Fibroblast of pulmonary artery (primary cell): ENCODE measurements around the gene MBP.

Experiments
- DNase-seq: peaks from one replicate; pipeline ENCODE4 v3.0.0-alpha.2; 2010; ENCODE audit warnings: low read depth
- H3K4me3 ChIP-seq: replicated peaks from 2 replicates; pipeline ENCODE4 v1.5.1; 2011; ENCODE audit warnings: low read depth, mild to moderate bottlenecking, control low read depth, low read length, moderate library complexity
- TF ChIP-seq, protein P1 (sequence below): IDR thresholded peaks from 2 replicates; pipeline ENCODE4 v1.5.1; 2011; ENCODE audit warnings: mild to moderate bottlenecking, control low read depth, low read length, inconsistent platforms; ENCODE audit errors: missing control alignments

The MBP gene

GRCh38 chr18:77168811-77169311 is 36.3 kb upstream of the MBP start:
- no peak overlapping the region for H3K4me3 ChIP-seq
- TF ChIP-seq, protein P1, sequence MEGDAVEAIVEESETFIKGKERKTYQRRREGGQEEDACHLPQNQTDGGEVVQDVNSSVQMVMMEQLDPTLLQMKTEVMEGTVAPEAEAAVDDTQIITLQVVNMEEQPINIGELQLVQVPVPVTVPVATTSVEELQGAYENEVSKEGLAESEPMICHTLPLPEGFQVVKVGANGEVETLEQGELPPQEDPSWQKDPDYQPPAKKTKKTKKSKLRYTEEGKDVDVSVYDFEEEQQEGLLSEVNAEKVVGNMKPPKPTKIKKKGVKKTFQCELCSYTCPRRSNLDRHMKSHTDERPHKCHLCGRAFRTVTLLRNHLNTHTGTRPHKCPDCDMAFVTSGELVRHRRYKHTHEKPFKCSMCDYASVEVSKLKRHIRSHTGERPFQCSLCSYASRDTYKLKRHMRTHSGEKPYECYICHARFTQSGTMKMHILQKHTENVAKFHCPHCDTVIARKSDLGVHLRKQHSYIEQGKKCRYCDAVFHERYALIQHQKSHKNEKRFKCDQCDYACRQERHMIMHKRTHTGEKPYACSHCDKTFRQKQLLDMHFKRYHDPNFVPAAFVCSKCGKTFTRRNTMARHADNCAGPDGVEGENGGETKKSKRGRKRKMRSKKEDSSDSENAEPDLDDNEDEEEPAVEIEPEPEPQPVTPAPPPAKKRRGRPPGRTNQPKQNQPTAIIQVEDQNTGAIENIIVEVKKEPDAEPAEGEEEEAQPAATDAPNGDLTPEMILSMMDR, result no peak
- no peak for DNase-seq

DNA sequence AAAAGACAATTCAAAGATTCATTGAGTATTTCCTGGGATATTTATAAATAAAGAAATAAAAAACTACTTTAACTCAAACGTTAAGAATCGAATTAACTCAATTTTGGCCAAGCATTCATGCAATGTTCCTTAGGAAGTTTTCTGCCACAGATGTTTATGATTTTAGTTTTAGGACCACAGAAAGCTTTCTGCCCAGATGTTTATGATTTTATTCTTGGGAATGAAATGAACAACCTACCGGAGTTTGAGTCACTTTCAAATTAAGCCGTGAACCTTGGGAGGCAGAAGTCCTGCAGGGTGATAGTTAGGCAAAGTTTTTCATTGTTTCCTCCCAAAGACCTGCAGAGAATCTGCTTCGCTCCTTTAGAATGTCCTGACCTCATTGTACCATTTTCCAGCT is 34.7 kb upstream of the MBP start:
- TF ChIP-seq, protein P1, result no peak
- no peak for DNase-seq
- no peak overlapping the region for H3K4me3 ChIP-seq

DNA sequence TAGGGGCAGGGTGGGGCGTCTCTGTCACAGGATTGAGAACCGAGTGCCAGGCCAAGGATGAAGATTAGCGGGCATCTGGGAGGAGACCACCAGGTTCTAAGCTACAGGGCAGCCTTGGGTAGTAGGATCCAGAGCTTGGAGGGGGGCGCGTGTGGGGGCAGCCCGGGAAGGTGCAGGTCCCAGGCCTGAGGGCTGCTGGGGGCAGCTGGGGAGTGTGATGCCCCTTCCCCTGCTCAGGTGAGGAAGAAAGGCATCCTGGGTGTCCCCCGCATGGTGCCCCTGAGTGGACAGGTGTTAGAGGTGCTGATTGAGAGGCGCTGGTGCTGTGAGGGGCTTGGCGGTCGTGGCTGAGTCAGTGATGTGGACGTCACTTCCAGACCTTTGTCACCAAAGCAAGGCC is 33.9 kb upstream of the MBP start:
- no peak overlapping the region for H3K4me3 ChIP-seq
- TF ChIP-seq, protein P1, result no peak
- DNase-seq, result no peak

GRCh38 chr18:77165503-77166188 is 33.1 kb upstream of the MBP start:
- TF ChIP-seq, protein P1, result no peak
- DNase-seq, result peak; percentile 3

DNA sequence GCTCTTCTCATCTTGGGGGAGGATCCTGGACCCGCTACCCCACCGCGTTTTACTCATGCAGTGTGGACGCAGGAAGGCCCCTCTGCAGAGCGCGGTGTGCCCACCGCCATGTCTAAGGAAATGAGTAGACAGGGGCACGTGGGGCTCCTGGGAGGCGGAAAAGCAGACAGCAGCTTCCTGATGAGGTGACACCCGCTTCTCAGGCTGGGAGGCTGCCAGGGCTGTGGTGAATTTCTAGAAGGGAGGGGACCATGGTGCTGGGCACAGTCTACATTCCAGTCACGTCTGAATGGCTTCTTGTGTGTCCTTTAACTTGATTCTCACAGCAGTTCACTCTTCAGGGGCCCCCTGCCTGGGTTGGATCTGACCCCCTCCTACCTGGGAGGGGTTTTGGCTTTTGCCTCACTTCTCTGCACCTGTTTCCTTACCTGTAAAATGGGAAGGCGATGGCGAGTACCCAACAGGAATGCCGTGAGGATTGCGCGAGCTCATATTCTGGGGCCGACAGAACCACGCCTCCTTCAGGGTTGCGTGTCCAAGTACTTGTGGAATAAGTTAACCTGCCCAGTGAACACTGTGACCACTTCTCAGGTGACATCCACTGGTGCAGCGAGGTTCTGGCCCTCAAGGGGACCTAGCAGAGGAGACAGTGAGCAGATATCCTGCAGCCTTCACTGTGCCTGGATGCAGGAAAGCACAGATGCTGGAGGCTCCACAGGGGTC is 32.3 kb upstream of the MBP start:
- TF ChIP-seq, protein P1, result no peak
- H3K4me3 ChIP-seq, result no peak overlapping the region
- DNase-seq, result no peak

More at GRCh38 chr18:77165503-77166188, 33.1 kb upstream of the MBP start:
- H3K4me3 ChIP-seq, result no peak overlapping the region

GRCh38 chr18:77164026-77164425 is 31.4 kb upstream of the MBP start:
- TF ChIP-seq, protein P1, result no peak
- no peak for DNase-seq
- no peak overlapping the region for H3K4me3 ChIP-seq
